Superior temporal gyrus (tissue), 1 donor: ENCODE results near the gene FUCA1.
"Not testable (repeated sequence)": the region's sequence is repeated elsewhere in the genome, so short reads cannot be mapped to it uniquely, and the experiment has no call there.

Experiments used
- DNase-seq: peaks from one replicate; pipeline ENCODE4 v3.0.0-alpha.2; 2016; ENCODE audit errors: extremely low spot score

The FUCA1 gene

DNA sequence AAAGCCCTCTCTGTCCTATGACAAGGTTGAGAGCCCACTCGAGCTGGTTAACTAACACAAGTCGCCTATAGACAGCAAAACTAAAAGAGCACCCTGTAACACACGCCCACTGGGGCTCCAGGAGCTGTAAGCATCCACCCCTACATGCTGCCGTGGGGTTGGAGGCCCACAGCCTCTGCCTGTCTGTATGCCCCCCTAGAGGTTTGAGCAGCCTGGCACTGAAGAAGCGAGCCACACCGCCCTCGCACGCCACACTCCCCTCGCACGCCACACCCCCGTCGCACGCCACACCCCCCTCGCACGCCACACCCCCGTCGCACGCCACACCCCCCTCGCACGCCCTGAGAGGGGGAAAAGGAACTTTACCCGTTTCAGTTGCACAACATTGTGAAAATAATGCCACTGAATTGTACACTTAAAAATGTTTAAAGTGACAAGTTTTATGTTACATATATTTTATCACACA, 29.7 kb downstream of the FUCA1 start:
- DNase-seq, result no peak

DNA sequence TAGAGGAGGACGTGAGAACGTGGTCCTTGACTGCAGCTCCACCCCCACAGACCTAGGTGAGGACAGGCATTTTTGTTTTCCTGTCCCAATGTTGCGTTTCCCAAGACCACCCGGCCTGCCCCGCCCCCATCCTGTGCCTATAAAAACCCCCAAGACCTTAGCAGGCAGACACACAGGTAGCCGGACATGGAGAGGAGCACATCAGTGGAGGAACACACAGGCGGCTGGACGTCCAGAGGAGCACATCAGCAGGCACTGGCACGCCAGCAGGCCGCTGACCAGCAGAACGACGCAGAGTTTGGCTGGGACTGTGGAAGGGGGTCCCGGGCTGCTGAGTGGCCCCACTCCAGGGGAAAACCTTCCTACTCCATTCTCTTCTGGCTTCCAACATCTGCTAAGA, 30.2 kb downstream of the FUCA1 start:
- DNase-seq, result no peak

DNA sequence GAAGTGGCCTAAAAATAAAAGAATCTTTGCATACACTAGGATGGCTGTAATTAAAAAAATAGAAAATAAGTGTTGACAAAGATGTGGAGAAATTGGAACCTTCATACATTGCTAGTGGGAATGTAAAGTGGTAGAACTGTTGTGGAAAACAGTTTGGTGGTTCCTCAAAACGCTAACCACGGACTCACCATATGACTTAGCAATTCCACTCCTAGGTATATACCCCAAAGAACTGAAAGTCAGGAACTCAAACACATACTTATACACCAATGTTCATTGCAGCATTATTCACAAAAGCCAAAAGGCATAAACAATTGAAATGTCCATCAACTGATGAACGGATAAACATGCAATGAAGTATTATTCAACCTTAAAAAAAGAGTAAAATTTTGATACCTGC, 32.1 kb downstream of the FUCA1 start:
- no peak for DNase-seq

DNA sequence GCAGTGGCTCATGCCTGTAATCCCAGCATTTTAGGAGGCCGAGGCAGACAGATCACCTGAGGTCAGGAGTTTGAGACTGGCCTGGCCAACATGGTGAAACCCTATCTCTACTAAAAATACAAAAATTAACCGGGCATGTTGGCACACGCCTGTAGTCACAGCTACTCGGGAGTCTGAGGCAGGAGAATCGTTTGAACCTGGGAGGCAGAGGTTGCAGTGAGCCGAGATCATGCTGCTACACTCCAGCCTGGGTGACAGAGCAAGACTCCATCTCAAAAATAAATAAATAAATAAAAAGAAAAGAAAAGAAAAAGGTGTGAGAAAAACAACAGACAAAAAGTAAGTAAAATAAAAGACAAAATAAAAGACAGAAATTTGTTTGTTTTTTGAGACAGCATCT, 33.9 kb downstream of the FUCA1 start:
- DNase-seq, result not testable (repeated sequence)

DNA sequence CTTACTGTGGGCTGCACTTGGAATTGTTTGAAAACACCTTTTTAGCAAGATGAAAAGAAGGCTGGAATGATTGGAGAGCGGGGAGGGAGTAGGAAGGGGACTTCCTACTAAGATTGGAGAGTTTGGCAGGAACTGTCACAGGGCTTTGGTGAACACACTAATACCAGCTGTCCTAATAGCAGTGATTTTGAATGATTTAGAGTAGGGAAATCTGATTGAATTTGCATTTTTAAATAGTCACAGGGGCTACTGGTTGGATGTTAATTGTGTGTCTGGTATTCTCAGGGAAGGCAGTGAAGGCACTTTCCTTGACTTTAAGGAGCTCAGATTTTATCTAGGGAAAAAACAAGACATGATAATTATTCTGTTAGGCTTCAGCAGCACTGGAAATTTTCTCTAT, 40.4 kb downstream of the FUCA1 start:
- DNase-seq, result no peak

DNA sequence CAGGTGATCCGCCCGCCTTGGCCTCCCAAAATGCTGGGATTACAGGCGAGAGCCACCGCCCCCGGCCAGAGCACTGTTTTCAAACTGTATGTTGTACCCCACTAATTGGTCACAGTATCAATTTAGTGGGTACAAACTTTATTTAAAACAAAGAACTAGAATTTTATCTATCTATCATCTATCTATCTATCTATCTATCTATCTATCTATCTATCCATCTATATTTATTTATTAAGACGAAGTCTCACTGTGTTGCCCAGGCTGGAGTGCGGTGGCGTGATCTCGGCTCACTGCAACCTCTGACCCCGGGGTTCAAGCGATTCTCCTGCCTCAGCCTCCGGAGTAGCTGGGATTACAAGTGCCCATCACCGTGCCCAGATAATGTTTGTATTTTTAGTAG, 41.5 kb downstream of the FUCA1 start:
- DNase-seq, result not testable (repeated sequence)

DNA sequence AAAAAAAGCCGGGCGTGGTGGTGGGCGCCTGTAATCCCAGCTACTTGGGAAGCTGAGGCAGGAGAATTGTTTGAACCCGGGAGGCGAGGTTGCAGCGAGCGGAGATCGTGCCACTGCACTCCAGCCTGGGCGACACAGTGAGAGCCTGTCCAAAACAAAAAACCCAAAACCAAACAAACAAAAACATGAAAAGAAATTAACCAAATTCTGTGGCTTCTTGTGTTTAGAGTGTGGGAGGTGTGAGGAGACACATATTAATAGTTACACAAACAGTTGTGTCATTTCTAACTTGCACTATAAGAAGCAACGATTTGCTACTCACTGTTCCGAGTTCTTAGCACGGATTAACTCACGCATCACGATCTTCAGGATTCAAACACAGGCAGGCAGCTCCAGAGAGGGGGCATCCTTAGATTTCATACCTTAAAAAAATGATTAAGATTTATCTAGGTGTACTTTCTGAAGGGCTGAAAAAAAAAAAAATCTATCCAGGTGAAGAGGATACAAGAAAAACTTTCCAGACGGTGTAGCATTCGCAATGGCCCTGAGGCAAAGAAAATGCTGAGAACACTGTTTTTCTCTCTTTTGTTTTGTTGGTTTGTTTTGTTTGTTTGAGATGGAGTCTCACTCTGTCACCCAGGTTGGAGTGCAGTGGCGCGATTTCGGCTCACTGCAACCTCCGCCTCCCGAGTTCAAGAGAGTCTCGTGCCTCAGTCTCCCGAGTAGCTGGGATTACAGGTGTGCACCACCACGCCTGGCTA, 42.1 kb downstream of the FUCA1 start:
- DNase-seq, result peak; percentile 55

DNA sequence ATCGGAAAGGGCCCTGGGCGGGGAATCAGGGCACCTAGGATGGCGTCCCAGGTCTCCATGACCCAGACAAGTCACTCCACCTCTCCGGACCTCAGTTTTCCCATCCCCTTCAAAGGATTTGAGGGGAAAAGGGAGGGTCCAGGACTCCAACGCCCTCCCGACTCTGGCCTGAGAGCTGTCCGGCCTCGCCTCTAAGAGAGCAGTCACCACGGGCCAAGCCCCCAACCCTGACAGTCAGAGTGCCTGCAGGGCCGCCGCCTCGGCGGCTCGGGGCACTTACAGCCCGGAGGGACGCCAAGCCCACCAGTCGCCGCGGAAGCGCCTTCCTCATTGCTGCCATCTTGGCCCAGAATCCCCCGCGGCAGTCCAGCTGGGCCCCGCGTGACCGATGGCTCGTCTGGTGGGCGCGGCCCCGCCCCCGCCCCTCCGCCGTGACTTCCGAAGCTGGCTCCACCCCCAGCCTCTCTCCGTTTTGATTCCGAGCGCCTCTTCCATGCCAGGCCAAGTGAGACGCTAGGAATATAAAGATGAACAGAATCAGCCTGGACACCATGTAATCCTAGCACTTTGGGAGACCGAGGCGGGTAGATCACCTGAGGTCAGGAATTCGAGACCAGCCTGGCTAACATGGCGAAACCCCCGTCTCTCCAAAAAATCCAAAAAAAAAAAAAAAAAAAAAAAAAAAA, 42.9 kb downstream of the FUCA1 start, which contains the start of gene HMGCL:
TSS of gene HMGCL (minus strand) at position 354 of the 686 bp plus-strand sequence. CDS start at position 340, 14 bp downstream.
- DNase-seq, result peak; percentile 90

DNA sequence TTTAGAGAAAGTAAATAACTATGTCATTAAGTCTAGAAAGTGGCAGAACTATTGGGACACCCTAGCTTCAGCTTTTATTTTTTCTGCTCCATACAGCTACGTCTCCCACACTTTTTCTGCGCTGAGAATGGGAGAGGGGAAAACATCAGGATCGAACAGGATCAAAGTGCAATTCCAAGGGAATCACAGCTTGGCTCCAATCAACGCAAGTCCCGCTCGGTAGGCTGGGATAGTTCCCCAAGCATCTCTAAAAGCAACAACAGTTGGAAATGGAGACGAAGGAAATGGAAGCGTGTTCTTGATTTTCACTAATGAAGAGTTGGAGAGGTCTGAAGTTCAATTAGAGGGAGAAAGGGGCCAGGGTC, 43.4 kb downstream of the FUCA1 start:
- DNase-seq, result no peak

DNA sequence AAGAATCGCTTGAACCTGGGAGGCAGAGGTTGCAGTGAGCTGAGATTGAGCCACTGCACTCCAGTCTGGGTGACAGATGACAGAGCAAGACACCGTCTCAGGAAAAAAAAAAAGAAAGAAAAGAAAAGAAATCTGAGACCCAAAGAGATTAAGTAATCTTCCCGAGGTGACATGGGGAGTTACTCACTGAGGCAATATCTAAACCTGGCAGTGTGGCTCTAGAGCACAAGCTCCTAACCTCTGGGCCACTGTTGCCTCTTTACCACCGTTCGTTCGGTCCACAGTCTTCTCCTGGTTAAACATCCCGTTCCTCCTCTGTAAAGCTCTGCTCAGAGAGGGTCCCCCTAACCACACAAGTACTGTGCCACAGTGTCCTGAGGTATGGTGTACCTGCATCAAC, 44.3 kb downstream of the FUCA1 start:
- DNase-seq, result no peak

DNA sequence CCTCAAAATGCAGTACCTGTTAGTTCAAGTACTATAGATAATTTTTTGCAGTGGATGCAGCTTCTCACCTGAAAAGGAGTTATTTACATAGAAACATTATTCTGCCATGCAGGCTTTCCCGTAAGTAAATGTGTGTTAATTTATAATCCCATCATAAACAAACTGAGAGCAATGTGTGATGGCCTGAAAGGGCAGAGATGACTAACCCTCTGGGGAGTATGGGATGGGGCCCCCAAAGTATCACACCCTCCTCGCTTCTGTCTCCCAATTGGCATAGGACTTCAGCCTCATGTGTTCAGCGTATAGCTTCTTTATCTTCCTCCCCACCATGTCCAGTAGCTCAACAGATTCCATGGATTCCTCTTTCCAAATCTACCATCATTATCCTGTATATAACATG, 50.5 kb downstream of the FUCA1 start:
- no peak for DNase-seq

DNA sequence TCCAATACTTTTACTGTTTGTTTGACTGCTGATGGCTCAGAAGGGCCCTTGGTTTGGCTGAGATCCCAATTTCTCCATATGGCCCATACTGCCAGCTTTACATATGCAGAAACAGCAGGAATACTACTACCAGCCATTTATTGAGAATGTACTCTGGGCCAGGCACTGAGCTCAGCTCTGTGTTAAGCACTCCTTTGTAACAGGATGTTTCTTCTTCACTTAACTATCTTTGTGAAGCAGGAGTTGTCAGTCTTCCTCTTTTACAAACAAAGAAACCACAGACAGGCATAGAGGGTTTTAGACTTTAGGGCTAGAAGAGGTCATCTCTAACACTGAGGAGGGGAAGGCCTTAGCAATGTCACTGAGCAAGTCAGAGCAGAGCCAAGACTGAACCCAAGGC, 51.2 kb downstream of the FUCA1 start:
- DNase-seq, result no peak

DNA sequence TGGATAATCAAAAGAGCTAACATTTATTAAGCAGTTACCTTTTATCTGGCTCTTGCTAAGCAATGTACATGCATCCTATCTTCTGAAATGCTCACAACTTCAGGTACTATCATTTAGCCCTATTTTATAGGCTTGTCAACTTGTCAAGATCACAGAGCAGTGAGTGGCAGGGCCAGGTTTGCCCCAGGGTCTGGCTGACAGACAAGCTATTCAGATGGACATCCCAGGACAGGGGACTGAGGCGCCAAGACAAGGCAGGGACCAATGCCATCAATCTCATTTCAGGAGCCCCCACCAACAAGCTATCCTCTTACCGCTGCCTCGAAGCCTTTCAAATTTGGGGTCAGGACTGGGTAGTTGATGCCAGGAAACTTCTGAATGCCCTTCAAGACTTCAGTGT, 51.7 kb downstream of the FUCA1 start:
- DNase-seq, result no peak

DNA sequence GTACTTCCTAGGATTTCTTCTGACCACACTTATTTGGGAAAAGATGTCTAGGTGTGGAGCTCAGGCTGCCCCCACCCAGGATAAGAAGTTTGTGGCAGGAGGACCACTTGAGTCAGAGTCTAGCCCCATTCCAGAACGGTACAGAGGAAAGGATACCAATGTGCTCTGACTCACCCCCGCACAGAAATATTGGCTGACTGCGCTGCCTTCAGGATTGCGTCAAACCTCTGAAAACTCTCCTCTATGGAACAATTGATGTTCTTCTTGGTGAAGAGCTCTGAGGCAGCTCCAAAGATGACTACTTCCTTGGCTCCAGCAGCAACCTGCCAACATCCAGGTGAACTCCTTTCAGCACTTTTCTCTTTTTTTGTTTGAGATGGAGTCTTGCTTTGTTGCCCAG, 54.1 kb downstream of the FUCA1 start:
- DNase-seq, result no peak

DNA sequence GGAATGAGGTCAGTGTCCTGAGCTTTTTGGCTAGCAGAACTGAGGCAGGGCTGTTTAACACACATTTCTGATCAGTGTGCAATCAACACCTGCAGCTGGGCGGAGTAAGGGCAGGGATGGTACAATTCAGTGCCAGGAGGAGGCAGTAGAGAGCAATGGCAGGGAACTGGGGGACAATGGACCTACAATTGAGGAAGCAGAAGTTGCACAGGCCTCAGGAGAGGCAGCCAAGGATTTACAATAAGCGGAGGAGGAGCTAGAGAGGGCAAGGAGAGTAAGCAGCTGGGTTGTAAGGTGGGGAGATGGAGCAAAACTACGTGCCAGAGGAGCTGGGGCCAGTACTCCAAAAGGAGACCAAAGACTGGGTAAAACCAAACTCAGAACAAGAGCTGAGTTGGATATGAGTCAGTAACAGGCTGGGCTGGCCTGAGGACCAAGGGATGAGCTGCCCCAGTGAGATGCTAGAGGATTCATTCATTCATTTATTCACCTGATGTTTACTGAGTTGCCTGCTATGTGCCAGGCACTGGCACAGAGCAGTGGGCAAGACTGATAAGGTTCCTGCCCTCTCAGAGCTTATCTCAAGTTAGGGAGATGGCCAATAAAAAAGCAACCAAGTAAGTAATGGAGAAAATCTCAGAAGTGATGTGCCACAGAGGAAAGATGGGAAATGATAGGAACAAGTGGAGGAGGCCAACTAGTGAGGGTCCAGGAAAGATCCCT, 57.1 kb downstream of the FUCA1 start:
- DNase-seq, result peak; percentile 43

DNA sequence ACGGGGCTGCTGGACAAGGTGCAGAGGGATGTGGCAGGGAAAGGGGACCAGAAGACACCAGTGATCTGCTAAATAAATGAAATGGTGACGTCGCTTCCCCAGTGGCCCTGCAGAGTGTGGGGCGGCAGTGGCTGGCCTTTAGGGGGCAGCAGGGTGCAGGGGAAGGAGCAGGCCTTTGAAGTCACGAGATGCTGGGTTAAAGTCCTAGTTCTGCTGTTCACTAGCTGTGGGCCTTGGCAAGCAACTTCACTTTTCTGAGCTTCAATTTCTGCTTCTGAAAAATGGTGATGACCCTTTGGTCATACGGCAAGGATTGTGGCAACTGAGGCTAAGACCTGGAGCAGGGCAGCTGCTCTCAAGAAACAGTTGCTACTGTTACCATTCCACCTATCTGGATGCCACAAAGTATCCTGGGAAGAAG, 58.3 kb downstream of the FUCA1 start:
- DNase-seq, result peak; percentile 66

DNA sequence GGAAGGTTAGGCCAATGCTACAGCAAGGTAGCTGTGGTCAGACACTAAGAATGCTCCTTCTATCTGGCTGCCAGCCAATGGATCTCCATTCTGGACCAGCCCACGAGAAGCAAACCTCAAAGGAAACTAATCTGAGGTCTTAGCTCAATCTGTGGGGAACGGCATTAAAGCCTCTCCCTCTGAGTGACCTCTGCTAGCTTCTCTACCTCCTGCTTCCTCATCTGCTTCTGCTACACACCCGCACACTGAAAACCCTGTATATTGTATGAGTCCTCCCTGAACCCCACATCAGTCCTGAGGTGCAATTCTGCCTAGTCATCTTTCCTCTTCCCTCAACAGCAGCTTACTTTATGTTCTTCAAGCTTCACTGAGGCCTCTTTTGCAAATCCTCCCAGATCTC, 60.6 kb downstream of the FUCA1 start:
- DNase-seq, result no peak

DNA sequence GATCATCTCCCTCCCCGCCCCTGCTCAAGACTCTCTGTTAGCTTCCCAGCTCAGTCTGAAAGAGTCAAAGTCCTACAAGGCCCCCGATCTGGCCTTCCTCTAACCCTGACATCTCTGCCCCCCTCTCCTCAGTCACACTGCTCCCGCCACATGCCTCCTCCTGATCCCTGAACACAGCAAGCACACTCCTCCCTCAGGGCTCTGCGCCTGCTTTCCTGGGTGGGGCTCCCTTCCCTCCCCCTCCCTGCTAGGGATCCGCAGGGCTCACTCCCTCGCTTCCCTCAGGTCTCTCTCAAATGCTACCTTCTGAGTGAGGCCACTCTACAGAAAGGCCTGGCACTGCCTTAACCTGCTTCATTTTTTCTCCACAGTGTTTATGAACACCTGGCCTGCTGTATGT, 61.8 kb downstream of the FUCA1 start:
- no peak for DNase-seq

DNA sequence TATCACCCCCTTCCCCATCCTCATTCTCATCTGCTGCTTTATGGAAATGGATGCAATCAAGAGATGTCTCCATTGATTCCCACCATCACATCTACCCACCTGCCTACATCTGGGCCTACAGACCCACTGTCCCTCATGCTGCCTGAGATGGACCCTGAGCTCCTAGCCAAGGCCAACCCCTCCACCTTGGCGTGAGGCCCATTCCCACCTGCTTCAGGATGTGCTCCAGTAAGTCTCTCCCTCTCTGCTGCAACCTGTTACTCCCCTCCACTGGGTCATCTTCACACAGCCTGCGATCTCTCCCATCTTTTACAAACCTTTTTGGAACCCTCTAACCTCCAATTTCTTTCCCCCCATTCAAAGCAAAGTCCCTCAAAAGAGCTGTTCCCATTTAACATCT, 63.1 kb downstream of the FUCA1 start:
- DNase-seq, result no peak

DNA sequence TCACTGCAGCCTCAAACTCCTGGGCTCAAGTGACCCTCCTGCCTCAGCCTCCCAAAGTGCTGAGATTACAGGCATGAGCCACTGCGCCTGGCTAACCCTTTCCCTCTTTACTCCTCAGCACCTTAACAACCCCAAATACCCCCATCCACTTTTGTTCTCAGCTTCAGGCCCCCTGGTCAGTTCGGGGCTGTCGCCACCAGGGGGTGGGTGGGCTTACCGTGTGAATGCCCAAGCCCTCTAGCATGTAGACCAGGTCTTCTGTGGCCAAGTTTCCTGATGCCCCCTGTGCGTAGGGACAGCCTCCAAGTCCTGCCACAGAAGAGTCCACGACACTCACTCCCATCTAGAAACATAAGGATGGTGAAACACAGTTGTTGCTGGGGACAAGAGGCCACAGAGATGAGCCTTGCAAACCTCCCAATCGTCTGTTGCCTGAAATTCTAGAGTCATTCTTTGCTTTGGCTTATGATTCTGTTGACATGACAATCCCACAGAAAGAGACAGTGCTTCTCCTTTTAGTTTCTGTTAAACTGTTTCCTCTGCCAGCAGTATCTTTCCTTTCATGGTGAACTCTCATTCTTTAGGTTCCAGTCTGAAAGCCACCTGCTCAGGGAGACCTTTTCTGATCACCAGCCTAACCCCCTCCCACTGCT, 63.8 kb downstream of the FUCA1 start:
- no peak for DNase-seq

DNA sequence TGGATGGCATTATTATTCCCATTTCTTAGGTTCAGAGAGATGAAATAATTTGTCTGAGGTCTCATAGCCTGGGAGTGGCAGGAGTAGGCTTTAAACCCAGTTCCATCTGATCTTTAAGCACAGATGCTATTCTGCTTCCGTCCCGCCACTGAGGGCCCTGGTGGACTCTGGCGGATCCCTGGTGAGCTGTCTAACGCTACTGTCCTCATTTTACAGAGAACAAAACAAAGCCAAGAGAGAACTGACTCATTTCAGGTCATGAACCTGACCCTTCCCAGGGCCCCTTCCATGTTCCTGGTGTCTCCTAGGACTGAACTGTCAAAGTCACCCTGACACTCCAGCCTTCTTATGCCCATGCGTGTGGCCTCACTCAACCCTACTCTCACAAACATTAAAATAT, 64.4 kb downstream of the FUCA1 start:
- DNase-seq, result no peak

DNA sequence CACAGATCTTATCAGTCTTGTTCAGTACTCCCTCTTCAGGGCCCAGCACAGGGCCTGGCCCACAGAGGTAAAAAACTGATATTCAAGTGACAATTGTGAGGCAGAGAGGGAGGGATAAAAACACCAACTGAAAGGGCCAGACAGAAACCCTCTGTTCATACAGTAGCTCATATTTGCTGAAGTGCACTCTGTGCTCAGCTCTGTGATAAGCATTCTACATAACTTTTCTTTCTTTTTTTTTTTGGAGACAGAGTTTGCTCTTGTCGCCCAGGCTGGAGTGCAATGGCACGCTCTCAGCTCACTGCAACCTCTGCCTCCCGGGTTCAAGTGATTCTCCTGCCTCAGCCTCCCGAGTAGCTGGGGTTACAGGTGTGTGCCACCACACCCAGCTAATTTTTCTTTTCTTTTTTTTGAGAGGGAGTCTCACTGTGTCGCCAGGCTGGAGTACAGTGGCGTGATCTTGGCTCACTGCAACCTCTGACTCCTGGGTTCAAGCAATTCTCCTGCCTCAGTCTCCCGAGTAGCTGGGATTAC, 65.2 kb downstream of the FUCA1 start:
- not testable (repeated sequence) for DNase-seq
